IMR-90 (cell line): ENCODE results near the gene COX6B1. TPM values are rescaled to one million over a fixed set of nuclear protein-coding genes. Genes with fewer than 3 reads are reported as not detected.
A peak's percentile ranks its signal among the peaks of the same experiment; 100 is the strongest.

Experiments
- ATAC-seq: fragments of 200-7000 bp; cut with Tn5 transposase; 2 replicates; pipeline ENCODE4 v1.9.1; 2020; ENCODE audit warnings: low read depth, mild to moderate bottlenecking, moderate library complexity
- BruUV-seq: library from RNA; stranded (reverse); fragments of 400-500 nt; replicated peaks from 2 replicates; lab custom pipeline; 2021; lab: Mats Ljungman, UMichigan
- CTCF ChIA-PET: fragments of 300-600 bp; formaldehyde crosslinking; extraction: SDS; loops from one replicate; lab custom pipeline; 2021; ENCODE audit warnings: antibody characterized with exemption; lab: Yijun Ruan, JAX
- POLR2A ChIA-PET: fragments of 300-600 bp; sonication (Branson Sonifier 250); formaldehyde crosslinking; loops from one replicate; lab custom pipeline; 2022; ENCODE audit warnings: antibody characterized with exemption; ENCODE audit not compliant: unreplicated experiment; lab: Charles Lee
- DNase-seq: peaks from one replicate; pipeline ENCODE4 v3.0.0; 2013
- H2AFZ ChIP-seq: replicated peaks from 2 replicates; pipeline ENCODE3; 2013; ENCODE audit warnings: low read length, mild to moderate bottlenecking; ENCODE audit not compliant: poor library complexity
- H2AK5ac ChIP-seq: 2 replicates; pipeline ENCODE4 v1.6.1; 2013; ENCODE audit warnings: low read depth, low read length, inconsistent platforms
- H2AK9ac ChIP-seq: replicated peaks from 2 replicates; pipeline ENCODE3; 2013; ENCODE audit warnings: mild to moderate bottlenecking, low read depth, low read length, moderate library complexity; ENCODE audit not compliant: poor library complexity
- H2BK120ac ChIP-seq: 2 replicates; pipeline ENCODE4 v1.6.1; 2013; ENCODE audit warnings: low read depth, low read length, inconsistent platforms
- H2BK15ac ChIP-seq: 3 replicates; pipeline ENCODE4 v1.6.1; 2013; ENCODE audit warnings: low read depth, low read length, inconsistent platforms
- H2BK20ac ChIP-seq: 2 replicates; pipeline ENCODE4 v1.6.1; 2013; ENCODE audit warnings: low read depth, mild to moderate bottlenecking, inconsistent platforms, low read length, moderate library complexity
- H2BK5ac ChIP-seq: 2 replicates; pipeline ENCODE4 v1.6.1; 2013; ENCODE audit warnings: mild to moderate bottlenecking, low read depth, low read length, inconsistent platforms; ENCODE audit not compliant: poor library complexity, severe bottlenecking
- H3K14ac ChIP-seq: replicated peaks from 2 replicates; pipeline ENCODE4 v1.6.1; 2013; ENCODE audit warnings: low read depth, low read length, inconsistent platforms
- H3K18ac ChIP-seq: 2 replicates; pipeline ENCODE4 v1.6.1; 2013; ENCODE audit warnings: low read depth, low read length, control low read depth
- H3K23ac ChIP-seq: 2 replicates; pipeline ENCODE4 v1.6.1; 2013; ENCODE audit warnings: low read depth, low read length, inconsistent platforms
- H3K27ac ChIP-seq: 2 replicates; pipeline ENCODE4 v1.5.1; 2013; ENCODE audit warnings: mild to moderate bottlenecking, control low read depth, low read length; ENCODE audit not compliant: insufficient read depth
- H3K27me3 ChIP-seq: 2 replicates; pipeline ENCODE4 v1.6.1; 2013; ENCODE audit warnings: low read length; ENCODE audit not compliant: control insufficient read depth, insufficient read depth
- H3K36me3 ChIP-seq: 2 replicates; pipeline ENCODE4 v1.6.1; 2013; ENCODE audit warnings: low read length, mixed read lengths; ENCODE audit not compliant: control insufficient read depth, insufficient read depth
- H3K4ac ChIP-seq: 2 replicates; pipeline ENCODE4 v1.6.1; 2013; ENCODE audit warnings: low read depth, low read length, inconsistent platforms
- H3K4me1 ChIP-seq: 2 replicates; pipeline ENCODE4 v1.6.1; 2013; ENCODE audit warnings: low read length, mixed read lengths; ENCODE audit not compliant: control insufficient read depth, insufficient read depth
- H3K4me2 ChIP-seq: 2 replicates; pipeline ENCODE4 v1.6.1; 2013; ENCODE audit warnings: low read depth, mild to moderate bottlenecking, control low read depth, low read length, moderate library complexity
- H3K4me3 ChIP-seq: 2 replicates; pipeline ENCODE4 v1.5.1; 2013; ENCODE audit warnings: low read depth, mild to moderate bottlenecking, control low read depth, low read length, moderate library complexity; ENCODE audit not compliant: insufficient read depth
- H3K56ac ChIP-seq: 2 replicates; pipeline ENCODE4 v1.6.1; 2013; ENCODE audit warnings: low read length, inconsistent platforms; ENCODE audit not compliant: insufficient read depth; ENCODE audit errors: extremely low read depth
- H3K79me1 ChIP-seq, 2 experiments: 2 replicates each; pipeline ENCODE4 v1.6.1; 2013; ENCODE audit warnings: low read length in 2 of 2, inconsistent platforms in 1 of 2, low read depth in 1 of 2
- H3K9ac ChIP-seq: 2 replicates; pipeline ENCODE4 v1.6.1; 2013; ENCODE audit warnings: low read depth, low read length, control low read depth
- H3K9me1 ChIP-seq: 2 replicates; pipeline ENCODE4 v1.6.1; 2013; ENCODE audit warnings: low read length, inconsistent platforms; ENCODE audit not compliant: insufficient read depth
- H3K9me3 ChIP-seq: 2 replicates; pipeline ENCODE4 v1.6.1; 2013; ENCODE audit warnings: low read length; ENCODE audit not compliant: control insufficient read depth, insufficient read depth
- H4K20me1 ChIP-seq: 2 replicates; pipeline ENCODE4 v1.6.1; 2013; ENCODE audit warnings: low read length, inconsistent platforms; ENCODE audit not compliant: insufficient read depth
- H4K5ac ChIP-seq: 2 replicates; pipeline ENCODE4 v1.6.1; 2013; ENCODE audit warnings: mild to moderate bottlenecking, low read depth, low read length, control low read depth
- H4K8ac ChIP-seq, 2 experiments: 2 replicates each; pipeline ENCODE4 v1.6.1; 2013; ENCODE audit warnings: low read depth in 2 of 2, low read length in 2 of 2, control low read depth in 1 of 2, inconsistent platforms in 1 of 2
- H4K91ac ChIP-seq: 2 replicates; pipeline ENCODE4 v1.6.1; 2013; ENCODE audit warnings: low read depth, low read length, inconsistent platforms; ENCODE audit not compliant: insufficient read depth
- BHLHE40 ChIP-seq: fragments of 150-350 bp; IDR thresholded peaks from 2 replicates; pipeline ENCODE4 v1.6.1; 2016; ENCODE audit warnings: mild to moderate bottlenecking, low read depth, low read length
- CEBPB ChIP-seq: IDR thresholded peaks from 2 replicates; pipeline ENCODE4 v1.6.1; 2012; ENCODE audit warnings: low read depth, low read length, improper control_type of control experiment
- CHD1 ChIP-seq: IDR thresholded peaks from 2 replicates; pipeline ENCODE4 v1.6.1; 2012; ENCODE audit warnings: low read depth, low read length, improper control_type of control experiment
- FOS ChIP-seq: fragments of 150-350 bp; IDR thresholded peaks from 2 replicates; pipeline ENCODE4 v1.6.1; 2016; ENCODE audit warnings: low read depth, low read length
- MAFK ChIP-seq: IDR thresholded peaks from 2 replicates; pipeline ENCODE4 v1.6.1; 2012; ENCODE audit warnings: low read depth, low read length, improper control_type of control experiment
- MAZ ChIP-seq: IDR thresholded peaks from 2 replicates; pipeline ENCODE4 v1.6.1; 2012; ENCODE audit warnings: low read depth, mild to moderate bottlenecking, low read length, improper control_type of control experiment, moderate library complexity, borderline replicate concordance
- MXI1 ChIP-seq: IDR thresholded peaks from 2 replicates; pipeline ENCODE4 v1.6.1; 2012; ENCODE audit warnings: low read depth, mild to moderate bottlenecking, low read length, moderate library complexity, borderline replicate concordance
- NFE2L2 ChIP-seq: fragments of 150-350 bp; IDR thresholded peaks from 2 replicates; pipeline ENCODE4 v1.6.1; 2016; ENCODE audit warnings: low read depth, mild to moderate bottlenecking, low read length
- POLR2A ChIP-seq: IDR thresholded peaks from 2 replicates; pipeline ENCODE4 v1.6.1; 2012; ENCODE audit warnings: mild to moderate bottlenecking, low read depth, low read length
- RAD21 ChIP-seq: IDR thresholded peaks from 2 replicates; pipeline ENCODE4 v1.6.1; 2012; ENCODE audit warnings: low read length, improper control_type of control experiment
- RCOR1 ChIP-seq: IDR thresholded peaks from 2 replicates; pipeline ENCODE4 v1.6.1; 2012; ENCODE audit warnings: mild to moderate bottlenecking, low read length, improper control_type of control experiment; ENCODE audit not compliant: insufficient replicate concordance
- RFX5 ChIP-seq: IDR thresholded peaks from 2 replicates; pipeline ENCODE4 v1.8.0; 2012; ENCODE audit warnings: low read depth, mild to moderate bottlenecking, low read length, moderate library complexity
- SMC3 ChIP-seq: fragments of 150-350 bp; IDR thresholded peaks from 2 replicates; pipeline ENCODE4 v1.6.1; 2016; ENCODE audit warnings: low read depth, mild to moderate bottlenecking, antibody characterized with exemption, low read length, moderate library complexity
- WGBS, 2 experiments: methylation state at CpG; one replicate each; pipeline versions ENCODE4 v1.1.5 to v1.1.7; 2013; ENCODE audit warnings: missing lambda C conversion rate in 2 of 2; ENCODE audit not compliant: insufficient read length in 1 of 2; ENCODE audit errors: extremely low coverage in 2 of 2; 5-methylcytosine and 5-hydroxymethylcytosine counted together
- dilution Hi-C: fragments of 300-500 bp; cut with HindIII; formaldehyde crosslinking; loops from one replicate; pipeline ENCODE4 v1.14.3; 2018; ENCODE audit warnings: low sequenced_read_pairs; ENCODE audit not compliant: unreplicated experiment
- in situ Hi-C: fragments of 300-500 bp; cut with MboI; formaldehyde crosslinking; loops from 3 replicates; pipeline ENCODE4 v1.14.3; 2019; ENCODE audit warnings: low sequenced_read_pairs, inconsistent platforms, mixed read lengths
- intact Hi-C: fragments of 100-400 bp; cut with micrococcal nuclease; formaldehyde crosslinking; loops from 2 replicates; pipeline ENCODE4 v1.10.0; 2022
- polyA plus RNA-seq, 3 experiments: library from polyadenylated mRNA; depleted of rRNA; stranded (reverse); fragments of >200 nt; gene quantifications; 2 replicates each; pipeline ENCODE4 v1.2.3, GENCODE V29; 2012; ENCODE audit warnings: low replicate concordance in 1 of 3
- total RNA-seq: library from RNA; depleted of rRNA; stranded (reverse); fragments of >200 nt; gene quantifications from 2 replicates; pipeline ENCODE4 v1.2.3, GENCODE V29; 2012
- TF ChIP-seq, protein P1 (sequence below): fragments of 150-350 bp; IDR thresholded peaks from 2 replicates; pipeline ENCODE4 v1.6.1; 2016; ENCODE audit warnings: low read depth, mild to moderate bottlenecking, low read length, moderate library complexity, borderline replicate concordance
- TF ChIP-seq, protein P2 (sequence below): fragments of 150-350 bp; IDR thresholded peaks from 2 replicates; pipeline ENCODE4 v1.6.1; 2017; ENCODE audit warnings: mild to moderate bottlenecking, antibody characterized with exemption, low read length, low read depth
- TF ChIP-seq, protein P3 (sequence below): conservative IDR thresholded peaks from 2 replicates; pipeline ENCODE4 v1.5.1; 2012; ENCODE audit warnings: mild to moderate bottlenecking, low read depth, low read length, improper control_type of control experiment

COX6B1 gene
- total and polyA plus RNA-seq, 2 of the 4 experiments (the other 2 are of a cell fraction), result 914 to 983 TPM

DNA sequence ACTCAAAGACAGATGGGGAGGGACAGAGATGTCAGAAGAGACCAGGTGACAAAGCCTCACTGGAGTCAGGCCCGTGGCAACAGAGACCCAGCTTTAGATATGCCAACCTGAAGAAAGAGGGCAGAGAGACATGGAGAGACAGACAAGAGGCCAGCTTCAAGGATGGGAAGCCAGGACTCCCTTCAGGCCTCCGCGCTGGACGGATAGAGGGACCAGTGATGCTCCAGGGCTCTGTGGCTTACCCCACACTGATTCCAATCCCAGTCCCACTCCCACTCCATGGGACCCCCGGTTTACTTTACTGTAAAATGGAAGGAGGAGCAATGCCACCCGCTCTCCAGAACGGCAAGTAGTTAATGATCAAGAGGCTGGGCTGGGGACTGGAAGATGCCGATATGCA is 8.3 kb upstream of the COX6B1 start:
- BruUV-seq, result no TSS peak

More for the DNA sequence above, 8.3 kb upstream of the COX6B1 start:
- no peak overlapping the region for H3K14ac ChIP-seq
- H4K8ac ChIP-seq, result no peak overlapping the region
- no peak for ATAC-seq
- ChIA-PET POLR2A (no interaction called here), CTCF (no interaction called here)
- 43% methylated on average over 1 of the region's 8 CpGs; no CpG with 5 or more reads in 1 of the 2 experiments for WGBS, 2 experiments
- dilution Hi-C loops, result no loop called here
- no peak overlapping the region for H3K56ac ChIP-seq
- peaks cover 5% of the 10 kb centered on the region; the same call in 1 of the 2 replicates for H3K4me1 ChIP-seq
- H2BK15ac ChIP-seq, result no peak overlapping the region
- no peak overlapping the region for H4K91ac ChIP-seq
- H3K9me3 ChIP-seq, result no peaks in the 10 kb centered on the region
- DNase-seq, result no peak
- no peak overlapping the region for H2BK20ac ChIP-seq
- H3K4me3 ChIP-seq, result no peak overlapping the region
- H3K23ac ChIP-seq, result no peak overlapping the region
- no peak overlapping the region for H2BK120ac ChIP-seq
- H2BK5ac ChIP-seq, result no peak overlapping the region
- no peaks in the 10 kb centered on the region; a peak in 1 of 4 replicates for H3K79me1 ChIP-seq
- TF ChIP-seq BHLHE40 (no peak), MXI1 (no peak), CEBPB (no peak), CHD1 (no peak), RFX5 (no peak), MAZ (no peak), FOS (no peak), MAFK (no peak), NFE2L2 (no peak), RAD21 (no peak), POLR2A (no peak), RCOR1 (no peak), SMC3 (no peak)
- TF ChIP-seq, protein P1, sequence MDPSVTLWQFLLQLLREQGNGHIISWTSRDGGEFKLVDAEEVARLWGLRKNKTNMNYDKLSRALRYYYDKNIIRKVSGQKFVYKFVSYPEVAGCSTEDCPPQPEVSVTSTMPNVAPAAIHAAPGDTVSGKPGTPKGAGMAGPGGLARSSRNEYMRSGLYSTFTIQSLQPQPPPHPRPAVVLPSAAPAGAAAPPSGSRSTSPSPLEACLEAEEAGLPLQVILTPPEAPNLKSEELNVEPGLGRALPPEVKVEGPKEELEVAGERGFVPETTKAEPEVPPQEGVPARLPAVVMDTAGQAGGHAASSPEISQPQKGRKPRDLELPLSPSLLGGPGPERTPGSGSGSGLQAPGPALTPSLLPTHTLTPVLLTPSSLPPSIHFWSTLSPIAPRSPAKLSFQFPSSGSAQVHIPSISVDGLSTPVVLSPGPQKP, result no peak
- TF ChIP-seq, protein P2, sequence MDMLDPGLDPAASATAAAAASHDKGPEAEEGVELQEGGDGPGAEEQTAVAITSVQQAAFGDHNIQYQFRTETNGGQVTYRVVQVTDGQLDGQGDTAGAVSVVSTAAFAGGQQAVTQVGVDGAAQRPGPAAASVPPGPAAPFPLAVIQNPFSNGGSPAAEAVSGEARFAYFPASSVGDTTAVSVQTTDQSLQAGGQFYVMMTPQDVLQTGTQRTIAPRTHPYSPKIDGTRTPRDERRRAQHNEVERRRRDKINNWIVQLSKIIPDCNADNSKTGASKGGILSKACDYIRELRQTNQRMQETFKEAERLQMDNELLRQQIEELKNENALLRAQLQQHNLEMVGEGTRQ, result no peak
- TF ChIP-seq, protein P3, sequence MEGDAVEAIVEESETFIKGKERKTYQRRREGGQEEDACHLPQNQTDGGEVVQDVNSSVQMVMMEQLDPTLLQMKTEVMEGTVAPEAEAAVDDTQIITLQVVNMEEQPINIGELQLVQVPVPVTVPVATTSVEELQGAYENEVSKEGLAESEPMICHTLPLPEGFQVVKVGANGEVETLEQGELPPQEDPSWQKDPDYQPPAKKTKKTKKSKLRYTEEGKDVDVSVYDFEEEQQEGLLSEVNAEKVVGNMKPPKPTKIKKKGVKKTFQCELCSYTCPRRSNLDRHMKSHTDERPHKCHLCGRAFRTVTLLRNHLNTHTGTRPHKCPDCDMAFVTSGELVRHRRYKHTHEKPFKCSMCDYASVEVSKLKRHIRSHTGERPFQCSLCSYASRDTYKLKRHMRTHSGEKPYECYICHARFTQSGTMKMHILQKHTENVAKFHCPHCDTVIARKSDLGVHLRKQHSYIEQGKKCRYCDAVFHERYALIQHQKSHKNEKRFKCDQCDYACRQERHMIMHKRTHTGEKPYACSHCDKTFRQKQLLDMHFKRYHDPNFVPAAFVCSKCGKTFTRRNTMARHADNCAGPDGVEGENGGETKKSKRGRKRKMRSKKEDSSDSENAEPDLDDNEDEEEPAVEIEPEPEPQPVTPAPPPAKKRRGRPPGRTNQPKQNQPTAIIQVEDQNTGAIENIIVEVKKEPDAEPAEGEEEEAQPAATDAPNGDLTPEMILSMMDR, result no peak
- H4K5ac ChIP-seq, result no peak overlapping the region
- peaks cover 27% of the 10 kb centered on the region for H3K36me3 ChIP-seq
- H3K9ac ChIP-seq, result no peak overlapping the region
- intact Hi-C loops, result no loop called here
- H2AFZ ChIP-seq, result peak overlapping the region; percentile 43
- H3K27me3 ChIP-seq, result no peaks in the 10 kb centered on the region
- peaks cover 4% of the 10 kb centered on the region for H4K20me1 ChIP-seq
- H3K9me1 ChIP-seq, result peaks cover 16% of the 10 kb centered on the region
- H2AK9ac ChIP-seq, result no peak overlapping the region
- in situ Hi-C loops, result no loop called here
- no peak overlapping the region for H3K4ac ChIP-seq
- H3K18ac ChIP-seq, result no peak overlapping the region
- H2AK5ac ChIP-seq, result no peak overlapping the region
- no peak overlapping the region for H3K27ac ChIP-seq
- no peak overlapping the region for H3K4me2 ChIP-seq
